GM21423 (cell line): ENCODE measurements around the gene KSR2.

Experiments
- ATAC-seq: cut with Tn5 transposase; IDR thresholded peaks from one replicate; pipeline ENCODE4 v1.9.1; 2021; ENCODE audit warnings: mild to moderate bottlenecking, moderate library complexity; ENCODE audit not compliant: unreplicated experiment

KSR2 gene

DNA sequence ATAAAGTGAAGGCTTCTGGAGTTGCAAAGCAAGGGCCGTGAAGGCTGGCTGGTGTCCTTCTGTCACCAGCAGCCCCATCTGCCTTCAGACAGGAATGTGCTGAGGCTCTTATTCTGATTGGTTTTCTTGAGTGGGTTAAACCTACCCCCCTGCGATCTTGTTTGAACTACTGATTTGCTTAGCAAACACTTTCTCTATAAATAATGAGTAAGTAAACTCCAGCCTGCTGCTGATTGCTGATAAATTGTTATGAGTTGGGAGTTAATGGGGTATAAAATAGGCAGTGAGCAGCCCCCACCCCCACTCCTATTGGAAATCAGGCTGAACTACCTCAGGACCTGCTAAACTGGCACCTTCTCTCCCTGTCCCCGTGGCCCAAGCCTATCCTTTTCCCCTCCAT is 461.2 kb downstream of the KSR2 start:
- ATAC-seq = no peak

- no peak for ATAC-seq
Observed at GRCh38 chr12:117506333-117506732, 462.5 kb downstream of the KSR2 start.

- ATAC-seq = no peak
Observed at GRCh38 chr12:117502633-117503032, 466.2 kb downstream of the KSR2 start.

DNA sequence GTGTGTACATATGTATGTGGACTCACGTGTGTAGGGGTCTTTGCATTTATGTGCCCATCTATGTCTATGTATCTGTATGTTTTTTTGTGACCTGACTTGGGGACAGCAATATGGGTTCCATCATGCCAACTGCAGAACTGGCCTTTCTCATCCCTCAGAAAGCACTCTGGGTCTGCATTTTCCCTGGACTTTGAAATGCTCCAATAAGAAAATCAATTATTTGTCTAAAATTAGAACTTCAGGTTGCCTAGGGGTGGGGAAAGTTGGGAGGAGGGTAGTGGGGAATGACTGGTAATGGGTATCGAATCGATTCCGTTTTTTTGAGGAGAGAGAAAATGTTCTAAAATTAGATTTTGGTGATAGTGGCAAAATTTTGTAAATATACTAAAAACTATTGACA is 466.6 kb downstream of the KSR2 start:
- no peak for ATAC-seq

GRCh38 chr12:117501076-117501869 is 467.5 kb downstream of the KSR2 start:
- ATAC-seq = no peak

GRCh38 chr12:117499759-117500485 is 468.9 kb downstream of the KSR2 start:
- no peak for ATAC-seq

DNA sequence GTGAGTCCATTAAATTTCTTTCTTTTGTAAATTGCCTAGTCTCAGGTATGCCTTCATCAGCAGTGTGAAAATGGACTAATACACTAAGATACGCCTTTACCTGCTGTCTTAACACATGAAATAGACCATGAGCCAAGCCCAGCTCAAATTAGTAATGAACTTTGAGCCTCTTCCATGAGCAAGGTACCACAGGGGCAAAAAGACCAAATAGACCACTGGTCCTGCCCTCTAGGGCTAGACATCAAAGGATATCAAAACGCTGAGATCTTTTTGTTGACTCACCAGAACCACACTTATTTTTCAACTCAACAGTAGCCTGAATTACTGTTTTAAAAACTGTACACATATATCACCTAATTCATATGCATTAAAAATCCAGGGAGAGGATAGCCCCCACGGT is 469.9 kb downstream of the KSR2 start:
- no peak for ATAC-seq

DNA sequence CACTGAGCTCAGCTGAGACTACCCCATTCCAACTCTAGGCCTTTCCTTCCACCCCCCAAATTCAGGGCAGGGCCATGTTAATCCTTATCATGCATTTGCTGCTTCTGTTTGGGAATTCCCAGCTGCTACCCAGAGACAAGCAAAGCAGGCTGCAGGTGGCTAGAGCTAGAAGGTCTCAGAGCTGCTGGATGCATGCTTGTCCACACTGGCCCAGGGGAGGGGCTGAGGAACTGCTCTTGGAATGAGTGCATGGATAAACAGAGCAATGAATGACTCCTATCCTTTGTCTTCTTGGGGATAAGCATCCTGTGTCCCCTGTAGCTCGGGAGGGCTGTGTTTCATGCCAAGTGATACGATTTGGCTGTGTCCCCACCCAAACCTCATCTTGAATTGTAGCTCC is 470.5 kb downstream of the KSR2 start:
- ATAC-seq = no peak

DNA sequence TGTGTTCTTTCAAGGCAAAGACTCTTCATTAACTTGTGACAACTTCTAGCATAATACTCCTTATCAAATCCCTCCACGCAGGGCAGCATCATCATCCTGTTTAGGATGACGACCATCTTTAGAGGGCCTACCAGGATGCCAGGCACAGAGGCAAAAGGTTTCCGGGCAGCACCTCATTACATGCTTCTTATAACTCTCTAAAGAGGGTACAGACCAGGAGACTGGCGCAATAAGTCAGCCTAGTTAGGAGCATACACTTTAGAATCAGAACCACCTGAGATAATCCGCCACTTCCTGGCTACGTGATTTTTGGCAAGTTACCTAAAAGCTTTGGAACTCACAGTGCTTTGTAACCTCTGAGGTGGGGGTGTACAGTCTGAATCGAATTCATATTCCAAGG is 471.4 kb downstream of the KSR2 start:
- no peak for ATAC-seq

- ATAC-seq = no peak
Observed at GRCh38 chr12:117494833-117495655, 473.7 kb downstream of the KSR2 start.

GRCh38 chr12:117491711-117492110 is 477.1 kb downstream of the KSR2 start:
- no peak for ATAC-seq

- ATAC-seq = no peak
Observed at GRCh38 chr12:117490130-117490529, 478.7 kb downstream of the KSR2 start.

GRCh38 chr12:117489671-117490070 is 479.1 kb downstream of the KSR2 start:
- ATAC-seq = no peak

DNA sequence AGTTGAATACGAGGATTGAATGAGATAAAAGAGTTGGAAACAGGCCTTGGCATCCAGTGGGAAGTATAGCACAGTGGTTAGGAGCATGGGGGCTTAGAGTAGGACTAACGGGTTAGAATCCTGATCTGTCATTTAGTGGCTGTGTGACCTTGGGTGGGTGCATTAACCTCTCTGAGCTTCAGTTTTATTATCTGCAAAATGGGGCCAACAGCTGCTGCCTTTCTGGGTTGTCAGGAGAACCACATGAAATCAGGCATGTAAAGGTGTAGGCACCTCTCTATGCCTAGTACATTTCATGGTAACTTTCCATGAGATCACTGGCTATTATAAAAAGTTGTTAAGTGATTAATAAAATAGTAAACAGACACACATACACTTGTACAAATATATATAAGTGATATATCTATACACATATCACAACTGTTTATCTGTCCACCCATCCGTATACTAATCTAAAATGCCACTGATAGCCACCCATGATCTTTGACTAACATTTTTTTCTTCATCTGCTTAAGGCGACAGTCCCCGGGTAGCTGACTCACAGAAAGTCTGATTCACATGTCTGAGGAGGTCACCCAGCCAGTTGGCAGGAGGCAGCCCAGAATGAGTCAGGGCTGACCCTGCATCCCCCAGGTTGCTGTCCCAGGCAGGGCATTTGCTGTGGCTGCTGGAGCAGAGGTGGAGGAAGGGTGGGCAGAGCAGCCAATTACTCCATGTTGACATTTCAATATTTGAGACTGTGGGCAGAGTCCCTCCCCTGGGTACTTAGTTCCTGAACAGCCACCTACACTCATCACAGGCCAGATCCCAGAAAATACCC is 481.7 kb downstream of the KSR2 start:
- no peak for ATAC-seq

DNA sequence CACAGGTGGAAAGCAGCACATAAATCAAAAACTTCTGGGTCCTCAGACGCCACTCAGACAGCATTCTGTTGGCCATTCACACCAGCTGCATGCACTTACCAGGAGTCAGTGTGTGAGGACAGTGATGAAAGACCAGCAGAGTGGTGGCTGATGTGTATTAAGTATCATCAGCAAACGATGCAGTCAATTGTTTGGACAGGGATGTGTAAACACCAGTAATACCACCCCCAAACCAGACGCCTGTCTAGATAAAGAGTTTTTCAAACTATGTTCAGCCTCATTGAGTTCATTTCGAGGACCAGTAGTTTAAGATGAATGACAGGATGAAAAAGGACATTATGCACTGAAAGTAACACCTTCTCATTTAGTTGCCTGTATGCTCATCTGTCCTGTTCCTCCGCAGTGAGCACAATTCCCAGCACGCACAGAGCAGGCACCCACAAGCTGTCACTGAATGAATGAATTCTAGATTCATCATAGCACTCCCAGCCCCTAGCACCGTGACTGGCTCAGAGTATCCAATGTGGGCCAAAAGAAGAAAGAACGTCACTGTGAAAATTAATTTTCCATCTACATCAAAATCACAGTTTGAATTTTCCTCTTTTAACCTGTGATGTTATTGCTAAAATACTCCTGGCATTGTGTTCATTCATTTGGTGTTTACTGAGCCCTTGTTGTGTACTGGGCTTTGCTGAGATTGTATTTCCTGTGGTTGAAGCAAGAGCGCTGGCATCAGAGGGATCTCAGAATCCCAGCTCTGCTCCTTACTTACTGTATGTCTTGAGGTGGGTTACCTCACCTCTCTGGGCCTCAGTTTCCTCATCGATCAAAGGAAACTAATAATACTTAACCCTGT is 482.6 kb downstream of the KSR2 start:
- ATAC-seq = no peak

DNA sequence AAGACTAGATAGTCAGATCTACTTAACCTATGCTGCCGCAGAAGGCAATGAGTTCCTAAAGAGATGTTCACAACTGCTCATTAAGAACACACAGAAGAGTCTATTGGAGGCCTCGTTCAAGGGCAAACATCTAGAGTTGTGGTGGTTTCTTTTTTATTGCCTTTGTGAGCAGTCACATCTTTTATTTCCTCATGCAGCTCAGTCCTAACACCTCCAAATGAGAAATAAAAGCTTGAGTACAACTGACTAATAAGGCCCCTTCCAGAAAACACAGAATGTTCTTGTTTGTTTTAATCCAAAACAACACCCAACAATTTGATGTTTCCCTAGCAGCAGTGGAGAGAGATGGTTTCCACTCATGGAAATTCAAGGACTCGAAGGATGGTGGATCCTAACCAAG is 483.9 kb downstream of the KSR2 start:
- no peak for ATAC-seq

GRCh38 chr12:117483501-117483900 is 485.3 kb downstream of the KSR2 start:
- ATAC-seq = no peak

- no peak for ATAC-seq
Observed at GRCh38 chr12:117481470-117481869, 487.3 kb downstream of the KSR2 start.

GRCh38 chr12:117476341-117476740 is 492.4 kb downstream of the KSR2 start:
- ATAC-seq = no peak

- ATAC-seq = no peak
Observed at GRCh38 chr12:117473856-117474255, 494.9 kb downstream of the KSR2 start.
